NCI-H82 treated with DMSO at 0.1 percent for 48 hours (cell line): ENCODE measurements around the gene RDH14.

Experiments
- DNase-seq: peaks from one replicate; lab custom pipeline; 2025; ENCODE audit not compliant: unreplicated experiment; lab: John Stamatoyannopoulos, UW

RDH14 gene, protein sequence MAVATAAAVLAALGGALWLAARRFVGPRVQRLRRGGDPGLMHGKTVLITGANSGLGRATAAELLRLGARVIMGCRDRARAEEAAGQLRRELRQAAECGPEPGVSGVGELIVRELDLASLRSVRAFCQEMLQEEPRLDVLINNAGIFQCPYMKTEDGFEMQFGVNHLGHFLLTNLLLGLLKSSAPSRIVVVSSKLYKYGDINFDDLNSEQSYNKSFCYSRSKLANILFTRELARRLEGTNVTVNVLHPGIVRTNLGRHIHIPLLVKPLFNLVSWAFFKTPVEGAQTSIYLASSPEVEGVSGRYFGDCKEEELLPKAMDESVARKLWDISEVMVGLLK

DNA sequence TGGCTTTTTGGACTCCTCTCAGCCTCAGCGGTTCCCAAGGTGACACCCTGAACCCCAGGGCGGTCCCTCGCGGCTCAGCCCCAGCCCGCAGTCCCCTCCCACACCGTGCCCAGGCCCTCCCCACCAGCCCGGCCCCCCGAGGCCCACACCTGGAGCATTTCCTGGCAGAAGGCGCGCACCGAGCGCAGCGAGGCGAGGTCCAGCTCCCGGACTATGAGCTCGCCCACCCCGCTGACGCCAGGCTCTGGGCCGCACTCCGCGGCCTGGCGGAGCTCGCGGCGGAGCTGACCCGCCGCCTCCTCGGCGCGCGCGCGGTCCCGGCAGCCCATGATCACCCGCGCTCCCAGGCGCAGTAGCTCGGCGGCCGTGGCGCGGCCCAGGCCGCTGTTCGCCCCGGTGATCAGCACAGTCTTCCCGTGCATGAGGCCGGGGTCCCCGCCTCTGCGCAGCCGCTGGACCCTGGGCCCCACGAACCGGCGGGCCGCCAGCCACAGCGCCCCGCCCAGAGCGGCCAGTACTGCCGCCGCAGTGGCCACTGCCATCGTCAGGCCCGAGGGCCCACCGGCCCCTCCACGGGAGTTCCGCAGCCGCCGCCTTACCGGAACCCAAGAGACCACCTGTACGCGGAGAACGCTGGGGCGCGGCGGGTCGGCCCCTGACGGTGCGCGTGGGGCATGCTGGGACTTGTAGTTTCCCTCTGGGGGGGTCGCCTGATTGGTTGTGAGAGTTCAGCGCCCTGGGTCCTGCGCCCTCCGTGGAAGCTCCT, at the start of gene RDH14:
Gene RDH14 (minus strand): TSS at position 623 of the 766 bp plus-strand sequence. CDS start 81 bp downstream, at position 542.
- DNase-seq, result peak; percentile 89

DNA sequence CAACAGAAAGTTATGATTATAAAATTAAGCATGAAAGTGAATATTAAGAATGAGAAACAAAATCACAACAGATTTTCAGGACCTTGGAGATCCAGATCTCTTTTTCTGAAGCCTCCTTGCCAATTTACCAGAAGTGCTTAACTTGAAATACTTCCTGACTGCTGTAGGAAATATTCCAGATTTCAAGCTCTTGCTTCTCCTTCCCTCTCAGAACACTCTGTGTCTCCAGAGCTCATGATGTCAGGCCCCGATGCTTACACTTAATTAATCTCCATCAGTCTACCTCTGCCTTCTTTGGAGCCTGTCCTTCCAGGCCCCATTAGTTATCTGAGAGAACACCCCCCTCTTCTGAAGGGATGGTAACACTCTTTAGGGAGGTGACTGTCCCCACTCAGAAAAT, 49.6 kb upstream of the RDH14 start:
- no peak for DNase-seq

DNA sequence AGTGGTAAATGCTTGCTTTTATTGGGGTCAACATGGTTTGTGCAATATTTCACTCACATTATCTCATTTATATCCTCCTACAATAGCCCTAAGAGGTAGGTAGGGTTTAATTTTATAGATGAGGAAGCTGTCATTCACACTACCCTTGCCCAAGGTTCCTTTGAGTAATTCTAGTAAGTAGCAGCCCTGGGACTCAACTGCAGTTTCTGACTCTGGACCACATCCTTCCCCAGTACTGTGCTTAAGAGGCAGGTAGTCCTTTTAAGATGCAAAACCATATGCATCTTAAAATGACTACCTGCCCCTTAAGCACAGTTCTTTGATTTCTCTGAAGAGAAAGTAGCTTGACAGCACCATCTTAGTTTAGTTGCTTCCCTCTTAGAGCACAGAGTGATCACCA, 44.7 kb upstream of the RDH14 start:
- no peak for DNase-seq

DNA sequence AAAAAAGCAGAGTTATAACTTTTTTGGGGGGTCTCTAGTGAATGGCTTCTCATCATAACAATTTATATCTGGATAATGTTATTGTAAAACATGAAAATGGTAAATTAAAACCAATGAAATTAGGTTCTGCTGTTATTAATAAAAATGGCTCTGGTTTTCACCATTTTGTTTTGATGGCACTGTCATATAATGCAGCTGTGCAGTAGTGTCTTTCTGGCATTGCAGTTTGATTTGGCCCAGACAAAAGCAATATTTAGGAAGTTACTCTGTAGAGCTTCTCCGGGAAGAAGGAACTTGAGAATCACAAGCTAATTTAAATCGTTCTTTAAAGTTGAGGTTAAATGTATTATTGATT, 44.1 kb upstream of the RDH14 start:
- DNase-seq, result no peak

DNA sequence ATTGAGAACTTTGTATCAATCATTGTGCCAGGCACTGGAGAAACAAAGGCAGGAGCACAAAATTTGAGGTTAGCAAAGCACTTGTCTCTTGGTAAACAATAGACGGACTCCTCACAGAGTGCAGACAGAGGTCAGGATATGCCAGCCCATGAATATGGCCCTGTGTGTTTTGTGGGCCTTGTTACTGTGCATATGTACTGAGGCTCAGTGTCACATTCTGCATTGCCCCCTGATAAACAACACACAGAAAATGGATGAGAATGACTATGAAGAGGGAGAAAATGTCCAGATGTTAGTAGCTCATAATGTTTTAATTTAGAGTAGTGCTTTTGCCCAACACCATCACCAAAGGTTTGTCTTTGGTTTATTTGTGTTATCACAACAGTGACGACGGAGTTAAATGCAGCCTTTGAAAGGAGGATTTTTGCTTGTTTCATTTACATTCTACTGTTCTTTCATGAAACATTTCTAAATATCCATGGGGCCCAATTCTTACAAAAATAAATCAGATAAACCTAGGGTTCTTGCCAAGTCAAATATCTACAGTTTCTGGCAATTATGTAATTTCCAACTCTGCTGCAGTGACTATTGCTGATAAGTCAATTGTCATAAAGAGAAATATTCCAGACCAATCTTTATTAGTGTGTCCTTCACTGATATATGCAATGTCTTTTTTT, 43.5 kb upstream of the RDH14 start:
- DNase-seq, result no peak

DNA sequence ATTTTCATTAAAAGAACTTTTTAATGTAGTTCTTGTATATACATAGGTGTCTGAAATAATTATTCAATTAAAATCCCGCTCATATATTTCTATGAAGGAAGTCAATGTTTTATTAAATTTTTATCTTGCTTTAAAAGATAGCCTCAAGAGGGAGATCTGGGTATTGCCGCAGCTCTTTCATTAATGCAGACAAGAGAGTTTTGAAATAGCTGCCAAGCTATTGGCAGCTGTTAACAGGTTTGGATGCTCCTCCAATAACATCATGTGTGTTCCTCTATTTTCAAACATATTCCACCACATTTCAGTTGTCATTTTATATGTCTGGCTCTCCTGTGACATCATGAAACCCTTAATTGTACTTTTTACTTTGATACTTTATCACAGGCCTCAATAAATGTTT, 41.8 kb upstream of the RDH14 start:
- no peak for DNase-seq

DNA sequence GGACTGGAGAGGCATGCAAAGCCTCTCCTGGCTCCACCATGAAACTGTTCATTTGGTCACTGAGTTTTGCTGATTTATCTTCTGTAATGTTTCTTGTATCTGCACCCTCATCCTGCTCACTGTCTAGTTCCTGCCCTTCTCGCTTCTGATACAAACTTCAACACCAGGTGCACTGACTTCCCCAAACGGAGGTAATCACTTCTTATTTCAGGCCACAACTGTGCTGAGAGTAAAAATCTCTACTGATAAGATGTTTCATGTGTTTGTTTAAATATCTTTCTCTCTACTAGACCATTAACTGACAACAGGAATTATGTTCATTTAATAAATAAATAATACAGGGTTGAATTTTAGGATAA, 39.8 kb upstream of the RDH14 start:
- no peak for DNase-seq

DNA sequence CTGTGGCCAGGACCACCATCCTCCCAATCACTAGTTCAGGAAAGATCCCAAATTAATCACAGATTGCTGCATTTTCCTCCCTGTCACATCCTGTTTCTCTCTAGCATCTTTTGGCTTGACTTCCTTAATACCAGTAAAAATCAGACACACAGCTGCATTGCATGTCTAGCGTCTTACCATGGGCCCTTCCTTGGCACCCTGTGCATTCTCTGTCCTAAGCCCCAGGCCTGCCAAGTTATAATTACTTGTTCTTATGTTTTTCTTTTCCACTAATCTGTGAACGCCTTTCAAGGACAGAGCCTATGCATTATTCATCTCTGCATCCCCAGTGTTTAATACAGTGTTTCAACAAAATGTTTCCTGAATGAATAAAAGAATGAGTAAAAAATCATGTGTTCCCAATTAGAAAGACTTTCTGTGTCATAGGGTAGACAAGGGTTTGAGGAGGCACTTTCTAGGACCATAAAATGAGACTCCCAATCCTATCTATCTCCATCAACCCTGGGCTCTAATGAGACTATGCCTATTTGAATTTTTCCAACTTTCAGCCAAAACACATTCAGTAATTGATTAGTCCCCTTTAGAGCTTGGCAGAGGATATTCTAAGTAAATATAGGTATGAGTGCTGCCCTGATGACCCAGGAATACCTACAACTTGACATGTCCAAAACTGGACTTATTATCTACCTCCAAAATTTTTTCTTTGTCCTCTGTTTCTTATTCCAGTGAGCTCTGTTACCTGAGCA, 39.2 kb upstream of the RDH14 start:
- no peak for DNase-seq

DNA sequence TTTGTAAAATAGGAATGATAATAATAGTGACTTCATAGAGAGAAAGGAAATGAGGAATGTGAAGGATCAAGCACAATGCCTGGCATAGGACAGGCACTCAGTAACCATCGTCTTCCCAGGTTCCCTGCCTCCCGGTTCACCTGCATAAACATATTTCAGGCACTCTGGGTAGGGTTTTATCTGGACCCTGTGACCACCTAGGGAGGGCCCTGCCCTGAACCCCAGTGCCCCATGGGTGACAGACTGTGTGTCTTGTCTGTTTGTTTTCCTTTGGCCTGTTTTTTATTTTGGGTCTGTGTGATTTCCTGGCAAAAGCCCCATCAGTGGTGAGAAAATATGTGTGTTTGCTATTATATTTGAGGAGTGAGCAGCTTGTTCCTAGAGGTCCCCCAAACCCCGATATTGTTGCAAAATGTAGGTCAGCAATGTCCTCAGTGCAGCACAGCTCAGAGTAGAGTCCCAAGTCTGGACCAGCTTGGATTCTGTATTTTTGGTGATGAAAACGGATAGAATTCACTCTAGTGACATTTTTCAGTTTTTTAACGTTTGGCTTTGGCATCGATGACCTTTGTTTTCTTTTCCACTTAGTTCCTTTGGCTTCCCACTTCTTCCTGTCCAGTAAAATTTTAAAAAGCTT, 38.5 kb upstream of the RDH14 start:
- no peak for DNase-seq

DNA sequence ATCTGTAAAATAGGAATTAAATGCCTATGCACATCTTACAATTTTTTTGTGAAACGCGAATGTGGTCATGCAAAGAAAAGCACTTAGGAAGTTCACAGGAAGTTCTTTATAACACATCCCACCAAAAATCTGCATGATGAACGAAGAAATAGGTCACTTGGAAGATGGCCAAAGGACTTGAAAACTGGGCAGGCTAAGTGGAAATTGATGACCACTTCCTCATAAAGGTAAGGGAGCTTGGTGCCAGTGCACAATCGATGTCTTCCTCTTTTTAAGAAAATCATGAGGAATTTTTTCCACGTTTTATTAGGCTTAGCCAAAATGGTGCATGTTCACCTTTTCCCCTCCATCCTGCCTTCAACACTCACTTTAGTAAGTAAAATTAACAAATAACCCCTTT, 37.2 kb upstream of the RDH14 start:
- DNase-seq, result no peak

DNA sequence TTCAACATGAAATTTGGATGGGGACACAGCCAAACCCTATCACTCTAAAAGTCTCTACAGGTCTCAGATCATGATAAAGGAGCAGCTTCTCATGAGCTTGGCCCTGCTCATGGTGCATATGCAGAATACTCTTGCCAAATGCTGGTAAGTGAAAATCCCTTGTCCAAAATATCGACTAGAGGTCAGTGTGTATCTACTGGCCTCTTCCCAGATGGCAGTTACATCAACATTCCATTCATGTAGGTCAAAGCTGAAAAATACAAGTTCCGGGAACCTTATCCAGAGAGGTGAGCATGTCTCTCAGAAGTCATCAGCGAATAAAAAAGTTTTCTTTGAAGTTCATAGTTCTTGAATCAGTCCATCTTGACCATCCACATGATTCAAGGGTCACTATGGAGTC, 36.5 kb upstream of the RDH14 start:
- no peak for DNase-seq

DNA sequence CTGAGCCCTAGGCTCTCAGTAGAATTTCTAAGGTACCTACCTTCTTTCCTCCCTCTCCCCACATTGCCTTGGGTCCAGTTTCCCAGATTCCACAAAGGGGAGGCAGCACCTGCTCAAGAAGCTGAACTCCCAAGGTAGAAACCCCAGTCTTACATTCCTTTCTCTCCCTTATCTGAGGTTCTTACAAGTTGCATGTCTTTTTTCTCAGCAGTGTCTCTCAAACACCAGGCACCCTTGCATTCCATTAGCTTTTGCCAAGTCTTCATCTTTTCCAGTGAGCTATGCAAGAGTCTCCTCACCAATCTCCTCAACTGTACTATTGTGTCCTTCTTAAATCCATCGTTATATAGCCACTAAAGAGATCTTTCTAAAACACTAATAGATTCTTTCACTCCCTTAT, 33.0 kb upstream of the RDH14 start:
- no peak for DNase-seq

DNA sequence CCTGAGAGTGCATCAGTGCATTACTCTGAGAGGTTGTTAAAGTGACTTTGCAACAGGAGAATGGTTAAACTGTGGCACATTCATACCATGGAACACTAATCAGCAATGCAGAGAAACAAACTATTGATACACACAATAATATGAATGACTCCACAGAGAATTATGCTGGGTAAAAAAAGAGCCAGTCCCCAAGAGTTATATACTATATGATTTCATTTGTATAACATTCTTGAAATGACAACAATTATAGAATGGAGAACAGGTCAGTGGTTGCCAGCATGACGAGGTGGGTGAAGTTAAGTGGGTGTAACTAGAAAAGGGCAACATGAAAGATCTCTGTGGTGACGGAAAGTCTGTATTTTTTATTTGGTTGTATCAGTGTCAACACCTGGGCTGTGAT, 31.9 kb upstream of the RDH14 start:
- no peak for DNase-seq

DNA sequence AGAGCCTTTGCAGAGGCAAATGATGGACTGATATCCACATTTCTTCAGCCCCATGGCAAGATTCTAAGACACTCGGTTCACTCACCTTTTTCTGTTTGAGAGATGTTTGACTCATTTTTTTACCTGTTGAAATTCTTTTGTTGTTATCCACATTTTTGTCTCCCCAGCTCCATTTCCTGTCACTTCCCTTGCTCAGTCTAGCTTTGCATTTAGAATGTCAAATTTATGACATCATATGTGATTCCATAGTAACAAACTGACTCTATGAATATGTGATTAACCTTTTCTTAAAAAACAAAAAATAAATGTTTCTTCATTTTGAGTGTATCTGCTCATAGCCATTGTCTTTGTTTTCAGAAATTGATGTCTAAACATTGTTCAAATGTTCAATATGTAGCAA, 28.9 kb upstream of the RDH14 start, which contains the start of gene NT5C1B:
Gene NT5C1B (minus strand): TSS at position 216 of the 400 bp plus-strand sequence. CDS start 101 bp downstream, at position 115.
- DNase-seq, result no peak

DNA sequence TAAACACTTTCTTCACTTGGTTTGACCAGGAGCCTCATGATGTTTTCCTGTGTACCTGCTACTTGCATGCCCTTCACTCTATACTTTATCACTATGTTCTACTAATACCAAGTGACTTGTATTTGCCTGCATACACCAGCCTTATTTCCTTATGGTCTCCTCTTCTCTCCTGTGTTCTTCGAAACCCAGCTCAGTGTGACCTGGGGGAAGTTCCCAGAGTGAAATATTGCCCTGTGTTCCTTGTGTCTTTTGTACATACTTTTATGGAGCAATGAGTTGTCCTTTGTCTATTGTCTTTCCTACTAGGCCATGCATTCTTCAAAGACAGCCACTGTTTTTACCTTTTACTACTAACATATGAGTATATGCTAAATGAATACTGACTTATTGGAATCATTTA, 28.3 kb upstream of the RDH14 start:
- DNase-seq, result no peak

DNA sequence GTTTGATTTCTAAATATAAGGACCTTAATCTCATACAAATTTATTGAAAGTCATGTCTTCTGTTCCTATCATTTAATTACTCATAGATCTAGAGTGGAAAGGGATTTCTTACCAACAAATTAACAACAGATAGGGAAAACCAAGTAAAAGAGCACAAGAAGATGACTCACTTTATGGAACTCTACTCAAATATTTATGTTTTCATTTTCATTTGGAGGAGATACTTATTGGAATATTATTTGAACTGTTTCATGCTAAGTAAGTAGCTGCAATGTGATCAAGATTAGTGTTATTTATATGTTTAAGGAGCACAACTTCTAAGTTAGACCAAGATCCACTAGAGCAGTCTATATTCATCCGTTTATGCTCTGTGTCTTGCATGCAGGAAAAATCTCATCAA, 27.6 kb upstream of the RDH14 start:
- DNase-seq, result no peak

DNA sequence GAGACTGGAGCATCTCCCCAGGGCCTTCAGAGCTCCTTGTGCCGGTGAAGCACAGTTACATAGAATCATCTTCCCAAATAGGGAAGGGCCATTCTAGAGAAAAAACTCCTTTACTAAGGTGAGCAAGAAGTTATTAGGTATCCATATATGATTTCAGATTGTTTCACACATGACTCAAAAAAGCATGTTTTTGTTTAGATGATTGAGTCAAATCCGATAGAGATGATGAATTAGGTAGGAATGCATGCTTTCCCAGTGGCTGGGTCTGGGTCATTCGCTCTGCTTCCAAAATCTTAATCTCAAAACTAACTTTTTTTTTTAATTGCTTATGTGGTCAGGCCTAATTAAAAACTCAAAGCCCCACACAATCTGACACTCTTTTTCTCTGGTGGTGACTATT, 25.1 kb upstream of the RDH14 start:
- DNase-seq, result no peak

DNA sequence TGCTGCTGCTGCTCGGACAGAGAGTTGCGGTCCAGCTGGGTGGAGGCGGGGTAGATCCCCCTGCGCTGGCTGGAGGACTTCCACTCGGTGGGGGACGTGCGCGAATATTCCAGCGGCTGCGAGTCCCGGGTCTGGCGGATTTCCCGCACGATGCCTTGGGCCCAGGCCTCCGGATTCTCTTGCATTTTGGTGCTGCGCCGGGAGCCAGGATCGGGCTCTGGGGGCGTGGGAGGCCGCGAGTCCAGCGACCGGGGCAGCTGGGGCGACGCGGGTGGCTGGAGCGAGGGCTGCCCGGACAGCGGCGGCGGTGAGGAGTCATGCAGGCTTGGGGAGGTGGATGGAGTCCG, 24.1 kb upstream of the RDH14 start:
- no peak for DNase-seq

DNA sequence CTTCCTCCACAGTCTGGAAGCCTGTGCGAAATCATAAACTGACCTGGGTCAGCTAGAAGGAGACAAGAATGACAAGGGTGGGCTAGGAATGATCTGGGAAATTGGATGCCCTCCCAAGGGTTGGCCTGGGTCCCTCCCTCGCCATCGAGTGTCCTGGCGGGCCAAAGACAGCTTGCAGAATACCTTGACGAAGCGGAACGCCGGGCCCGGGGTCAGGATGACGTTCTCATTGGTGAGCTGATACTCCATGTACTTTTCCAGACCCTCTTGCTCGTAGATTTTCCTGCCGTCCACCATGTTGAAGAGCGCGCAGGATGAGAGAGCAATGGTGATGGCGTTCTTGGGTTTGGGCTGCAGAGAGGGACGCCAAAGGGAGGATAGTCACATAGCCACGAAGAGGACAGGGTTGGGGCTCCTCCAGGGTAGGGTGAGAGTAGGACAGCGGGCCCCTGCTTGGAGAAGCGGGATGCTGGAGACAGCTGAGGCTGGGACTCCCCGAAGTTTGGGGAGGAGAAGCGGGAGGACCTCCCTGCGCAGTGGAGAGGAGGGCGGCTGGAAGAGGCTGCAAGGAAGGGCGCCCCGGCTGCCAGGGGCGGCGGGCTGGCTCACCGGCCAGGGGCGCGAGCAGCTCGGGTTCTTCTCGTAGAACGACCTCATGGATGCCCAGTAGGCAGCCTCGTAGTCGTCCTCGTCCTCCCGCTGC, 23.6 kb upstream of the RDH14 start:
- no peak for DNase-seq

DNA sequence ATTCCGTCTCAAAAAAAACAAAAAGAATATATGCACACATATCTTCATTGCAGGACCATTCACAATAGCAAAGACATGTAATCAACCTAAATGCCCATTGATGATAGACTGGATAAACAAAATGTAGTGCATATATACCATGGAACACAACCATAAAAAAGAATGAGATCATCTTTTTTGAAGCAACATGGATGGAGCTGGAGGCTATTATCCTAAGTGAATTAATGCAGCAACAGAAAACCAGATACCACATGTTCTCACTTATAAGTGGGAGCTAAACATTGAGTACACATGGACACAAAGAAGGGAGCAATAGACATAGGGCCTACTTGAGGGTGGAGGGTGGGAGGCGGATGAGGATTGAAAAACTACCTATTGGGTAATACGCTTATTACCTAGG, 20.2 kb upstream of the RDH14 start:
- DNase-seq, result no peak
